NCI-H2081 (cell line): ENCODE measurements around the gene DICER1.
"Not testable (repeated sequence)": the region's sequence is repeated elsewhere in the genome, so short reads cannot be mapped to it uniquely, and the experiment has no call there.

Experiments used
- DNase-seq, 2 experiments: peaks; one replicate each; lab custom pipeline; 2025; lab: John Stamatoyannopoulos, UW

The DICER1 gene

DNA sequence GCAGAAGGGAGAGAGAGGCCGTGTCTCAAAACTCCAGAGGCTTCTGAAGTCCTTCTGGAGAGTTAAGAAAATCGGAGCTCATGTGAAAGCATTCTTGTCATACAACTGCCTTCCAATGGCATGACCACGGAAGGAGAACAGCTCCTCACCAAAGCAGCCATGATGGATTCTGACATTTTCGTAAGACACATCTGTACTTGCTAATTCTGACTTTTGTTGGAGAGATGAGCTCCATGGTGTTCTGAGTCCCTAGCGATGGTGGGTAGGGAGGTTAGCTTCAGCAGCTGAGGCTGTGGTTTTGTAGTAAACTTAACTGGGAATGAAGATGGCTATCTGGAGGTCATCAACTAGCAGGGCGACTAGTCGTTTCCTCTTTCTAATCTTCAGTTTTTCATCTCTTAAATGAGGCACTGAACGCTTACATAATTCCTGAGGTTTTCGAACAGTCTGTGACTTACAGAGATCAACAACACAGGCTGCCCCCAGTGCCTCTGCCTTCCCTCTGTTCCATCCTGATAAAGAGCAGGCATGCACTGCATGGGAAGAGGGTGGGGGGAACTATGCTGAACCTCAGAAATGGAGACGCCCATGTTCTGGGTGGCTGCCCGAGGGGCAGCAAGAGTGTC is 28.6 kb upstream of the DICER1 start:
- no peak for DNase-seq

DNA sequence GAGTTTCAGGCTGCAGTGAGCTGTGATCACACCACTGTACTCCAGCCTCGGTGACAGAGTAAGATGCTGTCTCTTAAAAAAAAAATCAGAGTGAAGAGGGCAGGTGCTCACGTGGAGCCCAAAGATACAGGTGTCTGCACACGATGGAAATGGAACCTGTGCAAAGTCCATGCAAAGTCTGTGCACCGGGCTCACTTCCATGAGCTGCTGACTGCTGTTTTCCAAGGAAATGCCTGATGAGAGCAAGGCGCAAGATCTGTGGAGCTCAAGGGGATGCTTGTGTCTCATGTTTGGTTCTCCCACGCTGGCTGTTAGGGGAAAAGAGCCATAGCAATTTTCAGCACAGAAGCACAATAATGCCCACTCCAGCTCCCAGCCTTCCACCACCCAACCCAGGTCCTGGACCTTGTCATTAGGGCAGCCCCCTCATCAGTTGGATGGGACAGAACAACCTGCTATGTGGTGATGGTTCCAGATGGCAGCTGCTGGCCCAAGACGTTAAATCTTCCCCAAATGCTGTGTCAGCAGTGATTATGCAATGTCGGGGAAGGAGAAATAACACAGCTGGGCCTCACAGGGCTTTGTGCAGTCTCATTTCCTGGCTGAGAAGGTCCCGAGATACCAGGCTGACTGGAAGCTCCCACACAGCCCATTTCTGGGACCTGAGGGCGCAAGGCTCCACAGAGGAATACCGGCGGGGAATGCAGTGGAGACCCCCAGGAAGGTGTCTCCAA is 27.9 kb upstream of the DICER1 start:
- DNase-seq = no peak

DNA sequence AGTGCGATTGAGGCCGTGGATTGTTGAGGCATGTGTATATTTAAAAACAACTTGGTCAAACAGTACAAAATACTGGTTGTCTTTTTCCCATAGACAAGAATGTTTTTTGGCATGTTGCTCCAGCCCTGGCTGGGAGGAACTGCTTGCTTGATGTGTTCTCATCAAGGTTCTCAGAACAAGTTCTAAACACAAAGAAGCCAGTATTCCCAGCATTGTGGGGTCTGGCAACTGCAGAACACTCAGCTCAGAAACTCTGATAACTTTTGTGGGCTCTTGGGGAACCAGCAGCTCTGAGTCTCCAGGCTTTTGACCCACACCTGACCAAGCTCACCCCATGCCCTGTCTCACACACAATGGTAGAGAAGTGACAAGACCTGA is 27.1 kb upstream of the DICER1 start:
- DNase-seq = no peak

DNA sequence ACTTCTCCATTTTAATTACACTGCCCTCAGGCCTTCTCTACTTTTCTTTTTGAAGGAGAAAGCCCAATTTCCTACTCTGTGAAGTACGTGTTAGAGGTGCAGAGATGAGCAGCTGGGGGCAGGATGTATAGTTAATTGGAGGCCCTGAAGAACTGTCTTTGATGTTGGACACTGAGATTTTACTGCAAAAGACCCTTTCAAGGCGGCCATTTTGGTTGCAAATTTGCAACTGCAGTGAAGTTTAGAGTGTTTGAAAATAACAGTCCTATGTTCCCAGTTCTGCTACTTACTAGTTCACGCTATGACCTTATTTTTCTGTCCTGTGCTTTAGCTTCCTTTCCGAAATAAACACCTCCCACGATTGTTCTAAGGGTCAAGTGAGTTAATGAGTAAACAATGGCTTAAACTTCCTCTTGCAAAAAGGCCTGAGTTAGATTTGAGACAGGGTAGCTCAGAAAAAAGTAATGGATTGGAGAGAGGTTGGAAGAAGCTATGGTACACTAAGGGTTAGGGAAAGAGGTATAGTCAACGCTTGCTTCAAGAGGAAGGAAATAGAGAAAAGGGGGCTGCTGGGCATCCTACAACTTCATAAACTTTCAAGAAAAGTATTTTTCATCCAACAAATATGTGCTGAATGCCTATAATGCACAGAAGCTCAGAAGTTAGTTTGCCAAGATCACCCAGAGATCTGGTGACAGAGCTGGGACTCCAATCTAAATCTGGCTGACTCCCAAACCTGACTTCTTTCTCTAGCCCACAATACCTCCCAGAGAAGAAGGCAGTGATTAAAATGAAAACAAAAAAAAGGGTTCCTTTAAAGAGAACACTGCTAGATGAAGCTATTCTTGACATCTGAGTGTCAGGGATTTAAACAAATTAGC is 26.4 kb upstream of the DICER1 start:
- DNase-seq = no peak

DNA sequence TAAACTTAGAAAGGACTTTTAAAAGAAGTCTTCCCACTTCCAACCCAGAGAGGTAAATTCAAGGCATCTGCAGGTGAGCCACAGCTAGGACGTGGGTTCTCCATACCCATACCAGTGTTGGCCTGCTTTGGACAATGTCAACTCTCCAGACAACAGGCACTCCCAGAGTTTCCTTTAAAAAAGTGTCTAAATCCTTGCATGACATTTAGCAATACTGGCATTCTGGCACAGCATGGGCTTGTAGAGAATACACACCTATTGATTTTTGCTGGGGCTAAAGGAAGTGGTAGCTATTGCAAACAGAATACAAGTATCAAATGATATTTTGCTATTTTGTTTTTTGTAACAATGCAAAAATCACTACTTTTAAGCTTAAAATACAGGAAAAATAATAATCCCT is 25.8 kb upstream of the DICER1 start:
- no peak for DNase-seq

DNA sequence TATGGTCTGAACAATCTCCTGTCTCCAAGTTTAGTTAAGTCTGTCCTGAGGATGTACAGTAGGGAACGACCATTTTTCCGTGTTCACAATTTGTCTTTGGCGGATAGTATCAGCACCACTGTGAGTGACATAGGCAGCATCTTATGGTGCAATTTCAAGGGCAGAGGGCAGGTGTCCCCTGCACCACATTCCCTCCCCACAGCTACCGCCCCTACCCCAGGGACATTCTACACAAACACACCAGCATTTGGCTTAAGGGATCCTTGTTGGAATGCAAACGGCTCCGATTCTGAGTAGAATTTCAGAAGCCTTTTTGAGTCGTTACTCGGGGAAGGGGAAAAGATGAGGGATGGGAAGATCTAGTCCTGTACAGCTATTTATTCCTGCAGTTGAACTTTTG is 25.1 kb upstream of the DICER1 start:
- DNase-seq = no peak

DNA sequence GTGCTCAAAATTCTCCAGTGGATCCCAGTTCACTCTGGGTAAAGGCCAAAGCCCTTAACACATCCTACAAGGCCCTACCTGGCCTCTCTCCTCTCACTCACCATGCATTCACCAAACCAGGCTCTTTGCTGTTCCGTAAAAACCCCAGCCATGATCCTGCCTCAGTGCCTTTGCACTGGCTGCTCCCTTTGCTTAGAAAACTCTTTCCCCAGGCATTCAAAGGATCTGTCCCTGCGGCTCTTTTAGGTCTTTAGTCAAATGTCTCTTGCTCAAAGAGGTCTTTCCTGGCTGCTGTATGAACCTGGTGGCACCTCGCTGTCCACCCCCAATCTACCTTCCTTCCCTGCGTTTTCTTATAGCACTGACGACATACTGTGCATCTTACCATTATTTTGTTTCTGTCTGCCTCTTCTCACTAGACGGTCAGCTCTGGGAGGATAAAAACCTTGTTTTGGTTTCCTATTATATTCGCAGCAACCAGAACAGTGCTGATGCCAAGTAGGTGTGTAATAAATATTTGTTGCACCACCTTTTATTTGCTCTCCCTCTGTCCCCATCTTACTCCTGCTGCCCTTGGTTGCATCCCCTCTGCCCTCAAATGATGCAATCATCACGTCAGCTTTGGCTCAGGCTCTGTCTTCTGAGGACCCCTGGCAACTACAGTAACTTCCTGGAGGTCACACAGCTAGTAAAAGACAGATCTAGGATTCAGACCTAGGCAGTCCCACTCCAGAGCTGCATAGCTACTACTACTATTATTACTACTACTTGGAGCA is 23.8 kb upstream of the DICER1 start:
- no peak for DNase-seq

DNA sequence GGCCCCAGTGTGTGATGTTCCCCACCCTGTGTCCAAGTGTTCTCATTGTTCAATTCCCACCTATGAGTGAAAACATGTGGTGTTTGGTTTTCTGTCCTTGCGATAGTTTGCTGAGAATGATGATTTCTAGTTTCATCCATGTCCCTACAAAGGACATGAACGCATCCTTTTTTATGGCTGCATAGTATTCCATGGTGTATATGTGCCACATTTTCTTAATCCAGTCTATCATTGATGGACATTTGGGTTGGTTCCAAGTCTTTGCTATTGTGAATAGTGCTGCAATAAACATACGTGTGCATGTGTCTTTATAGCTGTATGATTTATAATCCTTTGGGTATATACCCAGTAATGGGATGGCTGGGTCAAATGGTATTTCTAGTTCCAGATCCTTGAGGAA is 18.3 kb upstream of the DICER1 start:
- DNase-seq = not testable (repeated sequence)

DNA sequence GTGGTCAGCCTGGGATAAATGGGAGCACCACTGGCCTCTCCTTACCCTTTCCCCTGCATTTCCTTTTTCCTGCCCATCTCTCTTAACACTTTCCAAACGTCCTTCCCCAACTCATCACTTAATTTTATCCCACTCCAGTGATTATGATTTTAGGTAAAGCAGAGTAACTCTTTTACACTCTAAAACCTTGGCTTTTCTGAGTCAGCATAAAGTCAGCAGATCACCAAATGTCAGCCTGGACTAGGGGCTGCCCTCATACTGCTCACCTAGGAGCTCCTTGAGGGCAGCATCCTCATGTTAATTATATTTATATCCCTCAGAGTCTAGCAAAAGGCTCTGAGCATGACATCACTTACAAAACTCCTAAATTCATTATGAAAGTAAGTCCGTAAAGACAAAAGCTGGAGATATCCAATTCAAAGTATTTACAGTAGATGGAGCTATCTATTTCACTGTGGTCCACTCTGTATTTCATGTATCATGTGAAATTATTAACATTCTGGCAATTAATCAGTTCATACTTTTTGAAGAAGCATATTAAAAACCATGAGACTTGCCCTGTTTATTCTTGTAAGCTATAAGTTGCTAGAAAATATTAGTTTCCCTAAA is 17.0 kb upstream of the DICER1 start:
- DNase-seq = no peak

DNA sequence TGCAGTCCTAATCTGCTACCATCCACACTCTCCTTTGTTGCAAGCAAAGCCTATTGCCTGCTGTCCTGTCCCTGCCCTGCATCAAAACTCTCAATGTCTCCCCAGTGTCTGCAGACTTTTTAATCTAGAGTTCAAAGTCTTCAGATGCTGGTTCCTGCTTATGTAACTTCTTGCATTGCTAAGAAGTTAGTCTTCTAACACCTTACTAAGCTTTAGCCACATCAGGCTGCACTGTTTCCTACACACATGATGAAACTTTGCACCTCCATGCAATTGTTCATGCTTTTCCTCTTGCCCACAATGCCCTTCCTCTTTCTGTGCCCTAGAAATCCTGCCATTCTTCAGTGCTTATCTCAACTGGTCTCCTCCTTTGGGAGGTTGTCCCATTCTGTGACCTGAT is 16.2 kb upstream of the DICER1 start:
- no peak for DNase-seq

DNA sequence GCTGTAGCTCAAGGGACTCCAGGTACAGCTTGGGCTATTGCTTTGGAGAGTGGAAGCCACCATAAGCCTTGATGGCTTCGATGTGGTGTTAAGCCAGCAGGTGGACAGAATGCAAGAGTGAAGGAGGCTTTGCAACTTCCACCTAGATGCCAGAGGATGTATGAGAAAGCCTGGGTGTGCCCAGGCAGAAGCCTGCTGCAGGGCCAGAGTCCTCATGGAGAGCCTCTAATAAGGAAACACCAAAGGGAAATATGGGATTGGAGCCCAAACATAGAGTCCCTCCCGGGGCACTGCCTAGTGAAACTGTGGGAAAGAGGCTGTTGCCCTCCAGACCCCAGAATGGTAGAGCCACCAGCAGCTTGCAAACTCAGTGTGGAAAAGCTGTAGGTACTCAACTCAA is 9.8 kb upstream of the DICER1 start:
- DNase-seq = no peak

DNA sequence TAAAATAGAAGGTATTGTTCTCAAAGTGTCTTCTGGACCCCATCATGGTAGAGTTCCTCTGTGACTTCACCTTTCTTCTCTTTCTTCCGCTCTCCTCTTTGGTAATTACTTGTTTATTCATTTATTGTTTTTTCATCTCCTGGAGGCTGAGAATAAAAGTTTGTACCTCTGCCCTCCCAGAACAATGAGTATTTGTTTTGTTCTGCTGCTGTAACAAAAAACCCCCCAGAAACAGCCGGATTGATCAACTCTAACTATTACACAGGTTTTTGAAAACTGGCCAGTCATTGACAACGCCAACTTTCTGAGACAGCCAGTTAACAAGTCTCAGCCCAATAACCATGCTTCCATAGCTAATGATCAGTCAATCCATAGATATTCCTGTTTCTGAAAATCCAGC is 8.2 kb upstream of the DICER1 start:
- no peak for DNase-seq

DNA sequence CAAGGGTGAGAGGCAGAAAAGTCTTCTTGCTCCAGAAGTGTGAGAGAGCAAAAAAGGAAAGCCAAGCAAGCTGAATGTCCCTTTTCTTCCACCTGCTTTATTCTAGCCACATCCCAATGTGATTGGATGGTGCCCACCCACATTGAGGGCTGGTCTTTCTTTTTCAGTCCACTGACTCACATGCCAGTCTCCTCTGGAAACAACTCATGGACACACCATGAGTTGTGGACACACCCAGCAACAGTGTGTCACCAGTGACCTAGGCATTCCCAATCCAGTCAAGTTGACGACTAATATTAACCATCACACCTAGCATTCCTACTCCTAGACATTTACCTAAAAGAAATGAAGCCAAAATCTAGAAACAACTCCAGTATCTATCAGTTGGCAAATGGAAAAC is 7.2 kb upstream of the DICER1 start:
- no peak for DNase-seq

DNA sequence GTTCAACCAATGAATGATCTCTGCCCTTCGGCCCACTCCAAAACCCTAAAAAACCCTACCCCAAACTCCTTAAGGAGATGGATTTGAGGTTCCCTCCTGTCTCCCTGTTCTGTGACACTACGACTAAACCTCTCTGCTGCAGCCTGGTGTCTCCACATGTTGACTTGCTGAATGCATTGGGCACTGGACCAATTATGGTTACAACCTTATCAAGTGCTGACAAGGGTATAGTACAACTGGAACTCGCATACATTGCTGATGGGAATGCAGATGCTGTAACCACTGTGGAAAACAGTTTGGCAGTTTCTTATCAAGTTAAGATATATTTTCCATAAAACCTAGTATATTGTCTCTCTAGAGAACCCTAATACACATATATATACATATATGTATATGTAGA is 6.3 kb upstream of the DICER1 start:
- DNase-seq = no peak

DNA sequence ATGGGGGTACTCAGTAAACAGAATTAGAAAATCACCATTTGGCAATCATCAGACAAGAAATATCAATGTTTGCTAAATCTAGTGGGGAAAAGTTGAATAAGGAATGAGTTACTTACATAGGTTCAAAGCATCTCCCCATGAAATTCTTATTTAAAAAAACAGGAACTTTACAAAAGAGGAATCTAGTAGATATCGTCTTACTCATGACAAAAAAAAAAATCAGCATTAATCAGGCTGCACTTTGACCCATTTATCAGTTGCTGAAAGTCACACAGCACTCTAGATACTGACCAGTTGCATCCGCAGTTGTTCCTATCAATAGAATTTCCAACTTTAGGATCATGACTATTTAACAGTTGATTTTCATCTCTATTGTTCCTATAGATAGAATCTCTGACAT is 5.8 kb upstream of the DICER1 start:
- DNase-seq = no peak

DNA sequence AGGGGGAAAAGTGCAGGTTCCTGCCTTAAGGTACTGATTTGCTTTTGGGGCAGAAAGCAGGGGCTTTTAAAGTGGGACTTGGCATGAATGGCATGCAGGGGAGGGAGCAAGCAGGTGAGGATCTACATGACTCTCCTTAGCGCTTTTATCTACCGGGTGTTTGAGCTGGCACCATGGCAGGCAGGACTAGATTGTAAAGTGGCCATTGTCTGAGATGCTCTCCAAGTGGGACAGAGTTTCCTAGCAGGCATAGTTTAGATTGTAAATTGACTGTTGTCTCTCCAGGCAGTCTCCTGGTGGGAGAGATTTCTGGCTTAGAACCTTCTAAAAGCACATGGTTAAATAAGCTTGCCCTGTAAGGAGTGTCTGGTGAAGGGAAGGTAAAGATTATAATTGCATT is 5.3 kb upstream of the DICER1 start:
- DNase-seq = no peak

DNA sequence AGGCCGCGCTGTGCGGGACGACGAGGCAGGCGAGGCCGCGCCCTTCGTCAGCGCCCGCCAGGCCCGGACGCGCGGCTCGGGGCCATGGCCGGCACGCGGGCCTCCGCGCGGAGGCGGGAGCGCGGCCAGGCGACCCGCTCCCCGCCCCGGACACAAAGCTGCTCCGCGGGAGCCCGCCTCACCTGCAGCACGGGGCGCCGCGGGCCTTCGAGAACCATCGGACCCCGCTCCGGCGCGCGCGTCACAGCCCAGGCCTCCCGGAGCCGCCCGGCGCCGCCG is 342 bp downstream of the DICER1 start:
- no peak for DNase-seq

DNA sequence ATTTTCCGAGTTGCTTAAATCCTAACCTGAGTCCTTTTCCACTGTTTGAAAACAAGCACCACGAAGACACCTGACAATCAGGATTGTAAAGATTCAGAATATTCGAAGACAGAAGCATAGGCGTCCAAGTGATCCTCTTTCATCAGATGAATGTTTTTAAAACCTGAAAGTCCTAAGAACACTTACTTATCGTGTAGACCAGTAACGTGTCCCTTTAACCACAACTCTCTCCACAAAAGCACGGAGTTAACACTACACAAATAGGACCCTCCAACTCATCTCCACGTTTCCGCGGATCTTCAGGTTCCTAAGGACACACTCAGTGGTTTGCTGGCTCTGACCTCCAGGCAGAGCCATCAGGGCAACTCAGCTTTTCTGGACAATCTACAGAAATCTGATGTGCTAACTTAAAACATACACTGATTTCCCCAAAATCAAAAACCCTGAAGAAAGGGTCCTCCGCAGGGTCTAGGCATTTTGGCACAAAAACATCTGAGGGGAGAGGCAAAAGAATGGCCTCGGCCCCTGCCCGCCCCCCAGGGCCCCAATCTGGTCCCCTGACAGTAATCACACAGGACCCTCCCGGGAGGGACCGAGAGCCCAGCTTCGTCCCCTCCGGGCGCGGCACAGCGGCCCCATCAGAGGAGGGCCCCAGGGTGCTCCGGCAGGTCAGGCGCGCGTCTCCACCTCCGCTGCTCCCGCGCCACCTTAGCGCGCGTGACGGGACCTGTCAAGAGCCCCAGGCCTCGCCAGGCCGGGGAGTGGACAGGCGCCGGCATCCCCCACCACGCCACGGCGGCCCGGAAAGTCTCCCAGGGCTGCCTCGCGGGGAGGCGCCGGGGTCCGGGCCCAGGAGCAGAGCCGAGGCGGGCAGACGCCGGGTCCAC is 925 bp downstream of the DICER1 start:
- DNase-seq = peak in 1 of 2 experiments; percentile 43

DNA sequence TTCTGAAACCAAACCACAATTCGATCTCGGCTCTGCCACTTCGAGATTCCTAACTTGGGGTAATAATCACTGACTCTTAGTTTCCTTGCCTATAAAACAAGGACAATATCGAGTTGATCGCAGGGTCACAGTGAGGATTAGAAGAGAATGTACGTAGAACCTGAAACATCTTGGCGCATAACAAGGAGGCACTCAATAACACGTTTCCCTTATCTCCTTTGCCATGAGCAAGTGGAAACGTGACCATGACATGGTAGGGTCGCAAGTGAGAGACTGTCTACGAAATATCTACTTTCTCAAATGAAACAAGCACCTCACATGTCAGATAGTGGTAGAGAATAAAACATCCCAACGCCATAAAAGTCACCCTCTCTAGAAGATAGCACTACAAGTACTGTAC is 2.3 kb downstream of the DICER1 start:
- no peak for DNase-seq

DNA sequence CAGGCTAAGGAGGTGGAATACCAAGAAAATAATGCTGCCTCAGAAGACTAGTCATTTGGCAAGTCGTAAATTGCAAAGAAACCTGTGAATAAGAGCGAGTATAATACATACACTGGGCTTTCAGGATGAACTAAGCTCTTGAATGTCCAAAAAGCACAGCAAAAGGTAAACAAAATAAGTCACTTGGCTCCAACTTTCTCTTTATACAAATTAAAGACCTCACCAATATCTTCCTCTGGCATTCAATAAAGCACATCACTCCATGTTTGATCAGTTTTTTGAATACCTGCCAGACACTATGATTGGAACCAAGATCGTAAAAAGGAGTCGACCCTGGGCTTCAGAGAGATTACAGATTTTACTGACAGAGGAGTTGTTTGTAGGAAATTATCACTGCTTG is 3.5 kb downstream of the DICER1 start:
- DNase-seq = no peak

DNA sequence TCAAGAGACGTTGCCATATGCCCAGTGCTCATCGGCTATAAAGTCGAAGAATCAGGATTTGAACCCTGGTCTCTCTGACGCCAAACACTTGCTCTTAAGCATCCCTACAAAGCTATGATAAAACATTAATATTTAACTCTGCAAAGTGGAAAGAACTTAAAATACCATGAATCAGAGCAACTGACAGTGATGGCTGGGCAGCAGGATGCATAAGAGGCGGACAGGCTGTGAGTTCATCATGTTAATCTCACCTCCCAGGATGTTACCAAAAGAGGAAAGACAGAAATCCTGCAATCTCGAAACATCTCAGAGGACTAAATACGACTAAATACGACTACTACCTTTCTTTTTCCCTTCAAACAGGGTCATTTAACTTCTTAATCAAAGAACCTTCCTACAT is 5.8 kb downstream of the DICER1 start:
- no peak for DNase-seq
